Uterus (tissue), 2 donors: ENCODE measurements around the gene AIMP1.

Experiments used
- CTCF ChIP-seq, 4 experiments: fragments of 200-600 bp in 2 of 4; fragments of 450-650 bp in 2 of 4; sonication (generic) in 2 of 4; IDR thresholded peaks; one replicate each; pipeline ENCODE4 v1.5.1; 2016 to 2019; ENCODE audit warnings: antibody characterized with exemption in 4 of 4, mild to moderate bottlenecking in 2 of 4, moderate library complexity in 1 of 4
- POLR2A ChIP-seq, 2 donors: fragments of 450-650 bp; IDR thresholded peaks; one replicate each; pipeline ENCODE4 v1.6.1; 2016; ENCODE audit warnings: antibody characterized with exemption in 2 of 2, mild to moderate bottlenecking in 1 of 2, moderate library complexity in 1 of 2

- TF ChIP-seq CTCF (IDR thresholded peaks at IDR 0.05) (no peak), POLR2A (IDR thresholded peaks at IDR 0.05) (no peak)
Observed at GRCh38 chr4:106340774-106341173, 24.4 kb downstream of the AIMP1 start.
